Neural progenitor cell (in vitro differentiated cells): ENCODE data around the gene TREH. TPM values are rescaled to one million over a fixed set of nuclear protein-coding genes. Genes with fewer than 3 reads are reported as not detected.

Experiments
- DNase-seq: peaks from one replicate; pipeline ENCODE4 v3.0.0-alpha.2; 2016; ENCODE audit warnings: low spot score
- H2AFZ ChIP-seq: fragments of 200-600 bp; sonication (generic); replicated peaks from 2 replicates; pipeline ENCODE4 v1.6.1; 2016; ENCODE audit warnings: antibody characterized with exemption
- H3F3A ChIP-seq: fragments of 200-600 bp; sonication (generic); 2 replicates; pipeline ENCODE4 v1.6.1; 2016; ENCODE audit warnings: antibody characterized with exemption, low read depth
- H3K27ac ChIP-seq: fragments of 200-600 bp; sonication (generic); 2 replicates; pipeline ENCODE4 v1.5.1; 2016; ENCODE audit warnings: mild to moderate bottlenecking
- H3K27me3 ChIP-seq: fragments of 200-600 bp; sonication (generic); 2 replicates; pipeline ENCODE4 v1.6.1; 2016; ENCODE audit warnings: mild to moderate bottlenecking, moderate library complexity
- H3K36me3 ChIP-seq: fragments of 200-600 bp; sonication (generic); 2 replicates; pipeline ENCODE4 v1.5.1; 2016
- H3K4me1 ChIP-seq: fragments of 200-600 bp; sonication (generic); 2 replicates; pipeline ENCODE4 v1.6.1; 2016; ENCODE audit warnings: mixed run types
- H3K4me2 ChIP-seq: fragments of 200-600 bp; sonication (generic); 2 replicates; pipeline ENCODE4 v1.6.1; 2016
- H3K4me3 ChIP-seq: fragments of 200-600 bp; sonication (generic); 2 replicates; pipeline ENCODE4 v1.5.1; 2016
- H3K79me2 ChIP-seq: fragments of 200-600 bp; sonication (generic); 2 replicates; pipeline ENCODE4 v1.6.1; 2016; ENCODE audit warnings: low read depth
- H3K9ac ChIP-seq: fragments of 200-600 bp; sonication (generic); 2 replicates; pipeline ENCODE4 v1.6.1; 2016
- H3K9me3 ChIP-seq: fragments of 200-600 bp; sonication (generic); 2 replicates; pipeline ENCODE4 v1.5.1; 2016; ENCODE audit warnings: low read depth
- H4K20me1 ChIP-seq: fragments of 200-600 bp; sonication (generic); 2 replicates; pipeline ENCODE4 v1.6.1; 2016; ENCODE audit warnings: low read depth
- H3K27ac Mint-ChIP-seq: 3 replicates; pipeline ENCODE4 v1.8.0; 2021; ENCODE audit warnings: mixed read lengths
- H3K27me3 Mint-ChIP-seq: 2 replicates; pipeline ENCODE4 v1.8.0; 2022; ENCODE audit warnings: low read depth, mild to moderate bottlenecking, inconsistent platforms, moderate library complexity, mixed read lengths; ENCODE audit not compliant: insufficient read depth
- H3K36me3 Mint-ChIP-seq: 3 replicates; pipeline ENCODE4 v1.8.0; 2021; ENCODE audit warnings: mixed read lengths
- H3K4me1 Mint-ChIP-seq: 3 replicates; pipeline ENCODE4 v1.8.0; 2021; ENCODE audit warnings: mixed read lengths
- H3K4me3 Mint-ChIP-seq: 3 replicates; pipeline ENCODE4 v1.8.0; 2021; ENCODE audit warnings: mild to moderate bottlenecking, moderate library complexity, mixed read lengths
- H3K9me3 Mint-ChIP-seq: 3 replicates; pipeline ENCODE4 v1.8.0; 2020; ENCODE audit warnings: mixed read lengths
- EZH2 ChIP-seq: fragments of 200-600 bp; sonication (generic); IDR thresholded peaks from 2 replicates; pipeline ENCODE4 v1.6.1; 2017; ENCODE audit warnings: antibody characterized with exemption, mild to moderate bottlenecking, moderate library complexity
- EZH2phosphoT487 ChIP-seq: fragments of 200-600 bp; sonication (generic); IDR thresholded peaks from 2 replicates; pipeline ENCODE4 v1.6.1; 2017; ENCODE audit warnings: antibody characterized with exemption
- total RNA-seq: library from RNA; depleted of rRNA; stranded (reverse); fragments of >200 nt; gene quantifications from 2 replicates; pipeline ENCODE4 v1.2.3, GENCODE V29; 2015; ENCODE audit warnings: low replicate concordance
- TF ChIP-seq, protein P1 (sequence below): fragments of 200-600 bp; sonication (generic); IDR thresholded peaks from 2 replicates; pipeline ENCODE4 v1.5.1; 2017; ENCODE audit warnings: antibody characterized with exemption, mild to moderate bottlenecking

The TREH gene
- total RNA-seq, 1 donor from 2014 or later, result not detected

DNA sequence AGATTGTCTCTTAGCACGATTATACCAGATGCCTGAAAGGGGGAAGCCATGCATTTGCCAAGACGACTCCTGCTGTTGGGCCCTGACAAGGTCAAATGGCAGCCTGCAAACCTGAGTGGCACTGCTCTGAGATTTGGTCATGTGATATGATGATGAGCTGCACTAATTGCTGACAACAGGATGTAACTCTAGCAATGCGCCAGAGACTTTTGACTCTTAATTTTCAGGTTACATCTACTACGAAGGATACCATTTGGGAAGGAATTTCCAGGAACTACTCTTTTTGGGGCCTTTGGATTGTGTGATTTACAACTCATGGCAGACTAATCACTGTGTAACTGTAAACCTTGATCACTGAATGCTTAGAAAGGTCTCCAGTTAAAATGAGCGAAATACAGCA, 13.1 kb downstream of the TREH start:
- no peaks in the 10 kb centered on the region for H3K36me3 ChIP-seq
- H3F3A ChIP-seq, result no peaks in the 10 kb centered on the region
- Mint-ChIP-seq H3K27me3 (peaks cover 2% of the 10 kb centered on the region), H3K4me1 (peaks cover 4% of the 10 kb centered on the region), H3K27ac (no peak overlapping the region), H3K36me3 (no peaks in the 10 kb centered on the region), H3K9me3 (peaks cover 9% of the 10 kb centered on the region), H3K4me3 (no peak overlapping the region)
- no peaks in the 10 kb centered on the region for H3K4me1 ChIP-seq
- no peak overlapping the region for H3K4me3 ChIP-seq
- no peaks in the 10 kb centered on the region for H4K20me1 ChIP-seq
- no peaks in the 10 kb centered on the region for H3K9me3 ChIP-seq
- no peak for DNase-seq
- no peak overlapping the region for H2AFZ ChIP-seq
- no peak for TF ChIP-seq EZH2phosphoT487
- TF ChIP-seq, protein P1, sequence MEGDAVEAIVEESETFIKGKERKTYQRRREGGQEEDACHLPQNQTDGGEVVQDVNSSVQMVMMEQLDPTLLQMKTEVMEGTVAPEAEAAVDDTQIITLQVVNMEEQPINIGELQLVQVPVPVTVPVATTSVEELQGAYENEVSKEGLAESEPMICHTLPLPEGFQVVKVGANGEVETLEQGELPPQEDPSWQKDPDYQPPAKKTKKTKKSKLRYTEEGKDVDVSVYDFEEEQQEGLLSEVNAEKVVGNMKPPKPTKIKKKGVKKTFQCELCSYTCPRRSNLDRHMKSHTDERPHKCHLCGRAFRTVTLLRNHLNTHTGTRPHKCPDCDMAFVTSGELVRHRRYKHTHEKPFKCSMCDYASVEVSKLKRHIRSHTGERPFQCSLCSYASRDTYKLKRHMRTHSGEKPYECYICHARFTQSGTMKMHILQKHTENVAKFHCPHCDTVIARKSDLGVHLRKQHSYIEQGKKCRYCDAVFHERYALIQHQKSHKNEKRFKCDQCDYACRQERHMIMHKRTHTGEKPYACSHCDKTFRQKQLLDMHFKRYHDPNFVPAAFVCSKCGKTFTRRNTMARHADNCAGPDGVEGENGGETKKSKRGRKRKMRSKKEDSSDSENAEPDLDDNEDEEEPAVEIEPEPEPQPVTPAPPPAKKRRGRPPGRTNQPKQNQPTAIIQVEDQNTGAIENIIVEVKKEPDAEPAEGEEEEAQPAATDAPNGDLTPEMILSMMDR, result no peak
- no peak for TF ChIP-seq EZH2
- no peaks in the 10 kb centered on the region for H3K27me3 ChIP-seq
- no peak overlapping the region for H3K4me2 ChIP-seq
- H3K9ac ChIP-seq, result no peak overlapping the region
- no peaks in the 10 kb centered on the region for H3K79me2 ChIP-seq
- H3K27ac ChIP-seq, result no peak overlapping the region

DNA sequence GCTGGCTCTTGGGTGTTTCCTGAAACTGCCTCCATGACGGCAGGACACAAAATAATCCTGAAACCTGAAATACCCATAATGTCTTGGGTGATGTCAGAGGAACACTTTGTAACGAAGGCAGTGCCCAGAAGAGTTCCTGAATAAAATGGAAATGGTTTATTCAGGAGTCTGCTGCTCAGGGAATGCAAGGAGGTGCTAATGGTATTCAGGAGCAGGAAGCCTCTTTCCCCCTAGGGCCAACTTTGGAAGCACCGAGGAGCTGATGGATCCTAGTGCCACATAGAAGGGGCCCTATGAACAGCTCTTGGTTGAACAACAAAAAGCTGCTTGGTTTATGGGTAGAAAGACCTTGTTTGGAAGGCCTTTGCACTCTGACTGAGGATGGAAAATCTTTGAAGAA, 15.5 kb downstream of the TREH start:
- no peak overlapping the region for H3K27ac ChIP-seq
- no peak overlapping the region for H3K9ac ChIP-seq
- H2AFZ ChIP-seq, result no peak overlapping the region
- peaks cover 10% of the 10 kb centered on the region for H3K4me1 ChIP-seq
- no peak overlapping the region for H3K4me2 ChIP-seq
- peaks cover 12% of the 10 kb centered on the region for H3K27me3 Mint-ChIP-seq
- H4K20me1 ChIP-seq, result no peaks in the 10 kb centered on the region
- no peak for DNase-seq
- no peak overlapping the region for H3K27ac Mint-ChIP-seq
- no peaks in the 10 kb centered on the region for H3K9me3 ChIP-seq
- H3K36me3 Mint-ChIP-seq, result no peaks in the 10 kb centered on the region
- peaks cover 18% of the 10 kb centered on the region for H3K4me1 Mint-ChIP-seq
- no peaks in the 10 kb centered on the region for H3K36me3 ChIP-seq
- H3K4me3 ChIP-seq, result no peak overlapping the region
- no peaks in the 10 kb centered on the region for H3K27me3 ChIP-seq
- no peaks in the 10 kb centered on the region for H3K79me2 ChIP-seq
- H3F3A ChIP-seq, result peaks cover 1% of the 10 kb centered on the region
- H3K9me3 Mint-ChIP-seq, result no peaks in the 10 kb centered on the region
- TF ChIP-seq, protein P1, result no peak
- no peak for TF ChIP-seq EZH2
- TF ChIP-seq EZH2phosphoT487, result no peak
- no peak overlapping the region for H3K4me3 Mint-ChIP-seq

DNA sequence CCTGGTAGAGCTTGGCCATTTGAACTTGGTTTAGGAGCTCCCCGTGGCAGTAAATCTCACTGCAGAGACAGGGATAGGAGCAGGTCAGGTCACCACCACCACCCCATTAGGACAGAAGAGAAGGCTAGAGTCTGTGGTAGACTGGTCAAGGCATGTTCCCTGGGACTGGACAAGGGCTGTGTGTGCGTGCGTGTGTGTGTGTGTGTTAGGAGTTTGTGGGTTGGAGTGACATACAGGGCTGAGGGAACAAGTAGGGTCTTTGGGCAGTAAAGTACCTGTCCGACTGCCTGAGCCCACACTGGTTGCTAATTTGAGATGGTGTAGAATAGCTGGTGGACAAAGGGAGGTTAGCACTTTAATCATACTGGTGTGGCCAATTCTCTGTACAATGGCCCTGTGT, 16.1 kb downstream of the TREH start:
- Mint-ChIP-seq H3K9me3 (no peaks in the 10 kb centered on the region), H3K27ac (no peak overlapping the region)
- no peak overlapping the region for H3K27ac ChIP-seq

More for the DNA sequence above, 16.1 kb downstream of the TREH start:
- Histone ChIP-seq H3K27me3 (no peaks in the 10 kb centered on the region), H2AFZ (no peak overlapping the region), H3K79me2 (no peaks in the 10 kb centered on the region), H3K4me3 (no peak overlapping the region), H3K9me3 (no peaks in the 10 kb centered on the region), H3K4me1 (peaks cover 10% of the 10 kb centered on the region), H3K36me3 (no peaks in the 10 kb centered on the region), H3F3A (peaks cover 7% of the 10 kb centered on the region), H3K9ac (no peak overlapping the region), H3K4me2 (no peak overlapping the region), H4K20me1 (no peaks in the 10 kb centered on the region)
- DNase-seq, result no peak
- Mint-ChIP-seq H3K27me3 (peaks cover 12% of the 10 kb centered on the region), H3K4me1 (peaks cover 18% of the 10 kb centered on the region), H3K36me3 (no peaks in the 10 kb centered on the region), H3K4me3 (no peak overlapping the region)
- TF ChIP-seq EZH2 (no peak), EZH2phosphoT487 (no peak)
- TF ChIP-seq, protein P1, result no peak
